GM19452 (cell line): ENCODE measurements around the gene OR9Q1.
"Not testable (repeated sequence)": the region's sequence is repeated elsewhere in the genome, so short reads cannot be mapped to it uniquely, and the experiment has no call there.

ENCODE experiments used
- ATAC-seq: cut with Tn5 transposase; IDR thresholded peaks from one replicate; pipeline ENCODE4 v1.9.1; 2021; ENCODE audit not compliant: unreplicated experiment

Gene OR9Q1

DNA sequence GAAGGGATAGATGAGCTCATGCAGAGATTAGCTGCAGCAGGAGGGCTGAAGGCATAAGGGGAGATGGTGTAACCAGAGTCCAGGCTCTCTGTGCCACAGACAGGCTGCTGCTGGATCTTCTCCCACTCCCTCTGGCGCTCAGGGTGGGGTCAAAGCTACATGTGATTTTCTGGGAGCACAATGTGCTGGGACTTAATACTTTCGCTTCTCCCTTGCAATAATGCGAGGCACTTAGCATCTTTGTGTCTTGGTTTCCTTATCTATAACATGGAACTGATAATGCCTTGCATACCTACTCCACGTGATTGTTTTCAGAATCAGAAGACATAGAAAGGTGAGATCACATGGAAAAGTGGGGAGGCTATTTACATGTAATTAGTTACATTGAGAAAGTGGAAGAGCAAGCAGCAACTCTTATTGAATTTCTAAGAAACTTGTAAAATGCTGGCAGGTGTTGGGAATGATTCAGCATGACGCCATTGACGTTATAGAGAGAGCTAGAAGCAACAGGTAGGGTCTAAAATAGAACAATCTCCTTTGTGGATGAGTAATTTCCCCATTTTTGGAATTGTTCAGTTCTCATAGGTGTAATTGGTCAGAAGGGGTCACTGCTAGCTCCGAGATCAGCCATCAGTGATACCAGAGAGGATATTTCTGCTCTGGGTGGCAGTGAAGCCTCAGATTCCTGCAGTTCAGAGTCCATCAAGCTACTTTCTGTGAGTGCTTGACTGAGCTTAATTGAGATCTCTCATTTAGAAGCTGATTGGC lies 109.8 kb downstream of the OR9Q1 start:
- ATAC-seq, result no peak

DNA sequence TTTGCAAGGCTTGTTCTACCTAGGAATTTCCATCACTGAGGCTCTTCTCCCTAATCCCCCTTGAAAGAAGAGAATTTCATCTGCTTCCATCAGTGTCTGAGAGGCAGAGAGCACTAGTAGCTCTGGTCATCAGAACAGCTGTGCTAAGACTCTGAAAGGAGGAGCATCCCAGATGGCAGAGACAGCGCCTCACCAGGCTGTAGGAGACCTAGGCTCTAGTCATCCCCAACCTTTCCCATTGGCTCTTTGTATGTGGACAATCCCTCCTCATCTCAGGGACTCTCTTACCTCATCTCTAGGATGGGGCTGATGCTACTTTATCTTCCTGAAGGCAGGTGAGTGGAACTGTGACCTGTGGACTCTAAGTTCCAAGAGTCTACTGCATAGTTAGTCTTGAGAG lies 110.5 kb downstream of the OR9Q1 start:
- ATAC-seq, result no peak

GRCh38 chr11:58135171-58135570 lies 111.5 kb downstream of the OR9Q1 start:
- no peak for ATAC-seq

DNA sequence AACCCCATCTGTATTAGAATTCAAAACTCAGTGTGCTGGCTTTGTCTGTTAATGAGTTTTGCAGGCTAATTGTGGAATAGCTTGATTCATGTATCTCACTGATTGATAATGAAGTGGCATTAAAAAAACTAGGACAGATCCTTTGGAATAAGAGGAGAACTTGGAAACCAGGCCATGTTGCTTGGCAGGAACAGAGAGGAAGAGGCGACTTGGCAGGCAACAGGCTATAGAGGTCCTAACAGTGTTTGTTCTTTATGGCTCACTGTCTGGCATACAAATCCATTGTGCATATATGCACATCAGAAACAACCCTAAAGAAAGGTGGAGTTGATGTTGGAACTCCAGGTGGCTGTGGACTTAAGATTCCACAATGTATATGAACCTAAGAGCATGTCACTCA lies 119.1 kb downstream of the OR9Q1 start:
- ATAC-seq, result no peak

DNA sequence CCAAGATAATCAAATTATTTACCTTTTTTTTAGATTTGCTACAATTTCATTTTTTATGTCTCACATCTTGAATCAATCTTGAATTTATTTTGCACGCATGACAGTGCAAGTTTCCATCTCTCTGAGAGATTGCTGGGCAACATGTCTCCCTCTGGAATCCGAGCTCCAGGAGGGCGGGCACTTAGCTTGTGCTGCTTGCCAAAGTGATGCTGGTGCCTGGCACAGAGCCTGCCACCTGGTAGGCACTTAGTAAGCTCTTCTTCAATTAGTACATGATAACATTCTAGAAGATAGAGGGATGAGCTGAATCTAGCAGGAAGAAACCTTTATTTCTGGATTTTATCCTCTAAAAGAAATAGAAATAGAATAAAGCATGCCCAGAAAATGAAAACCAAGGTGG lies 129.1 kb downstream of the OR9Q1 start:
- no peak for ATAC-seq

DNA sequence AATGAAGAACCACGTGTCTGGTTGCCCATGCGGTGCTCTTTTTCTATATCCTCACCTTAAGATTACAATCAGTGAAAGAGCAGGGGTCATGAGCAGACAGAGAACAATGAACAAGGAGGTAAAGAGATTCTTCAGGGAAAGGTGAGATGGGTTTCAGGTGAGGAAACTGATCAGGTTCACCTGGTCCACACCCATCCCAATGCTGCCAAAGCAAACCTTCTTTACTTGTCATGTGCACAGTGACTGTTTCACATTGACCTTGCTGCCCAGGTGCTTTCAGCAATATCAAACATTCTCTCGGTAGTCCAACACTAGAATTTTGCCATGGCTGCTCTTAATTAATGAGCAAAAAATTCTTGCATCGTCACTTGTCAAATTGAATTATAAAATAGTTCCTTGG lies 140.7 kb downstream of the OR9Q1 start:
- no peak for ATAC-seq

DNA sequence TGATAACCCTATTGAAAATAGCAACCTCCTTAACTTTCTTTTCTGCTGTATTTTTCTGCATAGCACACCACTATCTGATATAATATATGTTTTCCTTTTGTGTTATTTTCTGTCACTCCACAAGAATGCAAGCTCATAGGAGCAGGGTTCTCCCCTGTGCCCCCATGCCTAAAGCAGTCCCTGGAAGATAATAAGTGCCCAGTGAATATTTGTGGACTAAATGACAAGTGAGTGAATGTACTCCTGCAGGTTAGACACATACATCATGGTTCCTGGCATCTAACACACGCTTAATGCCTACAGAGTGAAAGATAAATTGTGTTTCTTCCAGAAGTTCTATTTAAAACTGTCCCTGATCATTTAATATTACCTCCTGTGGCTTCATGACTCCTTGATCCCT lies 141.3 kb downstream of the OR9Q1 start:
- no peak for ATAC-seq

- ATAC-seq, result no peak
These were observed 141.9 kb downstream of the OR9Q1 start for GRCh38 chr11:58165504-58166106.

DNA sequence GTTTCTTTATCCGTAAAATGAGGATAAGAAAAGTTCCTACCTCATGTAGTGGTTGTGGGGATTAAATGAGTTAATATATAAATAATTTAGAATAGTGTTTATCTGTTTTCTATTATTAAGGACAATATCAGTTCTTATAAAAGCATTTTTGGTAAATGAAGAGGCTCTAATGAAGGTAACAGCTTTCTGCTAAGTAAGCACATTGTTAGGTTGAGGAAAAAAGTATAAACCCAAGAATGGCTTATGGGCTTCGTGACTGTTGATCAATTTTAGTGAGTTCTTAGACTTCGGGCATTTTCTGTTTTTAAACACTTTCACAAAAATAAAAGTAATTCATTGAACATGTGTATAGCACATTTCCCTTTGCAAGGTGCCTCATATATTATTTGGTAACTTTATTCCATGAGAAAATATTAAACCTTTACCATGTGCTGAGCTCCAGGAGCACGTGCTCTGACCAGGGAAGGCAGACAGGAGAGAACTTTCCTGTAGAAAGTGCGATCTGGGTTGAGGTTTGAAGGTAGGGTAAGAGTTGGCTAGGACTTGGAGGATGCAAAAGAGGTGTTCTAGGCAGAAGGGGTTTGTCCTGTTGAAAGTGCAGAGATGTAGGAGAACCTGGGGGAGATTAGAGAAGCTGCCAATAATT lies 153.9 kb downstream of the OR9Q1 start:
- no peak for ATAC-seq

GRCh38 chr11:58178444-58178843 lies 154.8 kb downstream of the OR9Q1 start:
- ATAC-seq, result no peak

- ATAC-seq, result no peak
These were observed 156.0 kb downstream of the OR9Q1 start for GRCh38 chr11:58179648-58180047.

GRCh38 chr11:58186938-58187337 lies 163.3 kb downstream of the OR9Q1 start:
- no peak for ATAC-seq

GRCh38 chr11:58188770-58189169 lies 165.1 kb downstream of the OR9Q1 start, which contains the start of gene OR9Q2:
OR9Q2 (plus strand) TSS chr11:58189070; CDS start chr11:58190491, 1,421 bp downstream.
- ATAC-seq, result no peak

DNA sequence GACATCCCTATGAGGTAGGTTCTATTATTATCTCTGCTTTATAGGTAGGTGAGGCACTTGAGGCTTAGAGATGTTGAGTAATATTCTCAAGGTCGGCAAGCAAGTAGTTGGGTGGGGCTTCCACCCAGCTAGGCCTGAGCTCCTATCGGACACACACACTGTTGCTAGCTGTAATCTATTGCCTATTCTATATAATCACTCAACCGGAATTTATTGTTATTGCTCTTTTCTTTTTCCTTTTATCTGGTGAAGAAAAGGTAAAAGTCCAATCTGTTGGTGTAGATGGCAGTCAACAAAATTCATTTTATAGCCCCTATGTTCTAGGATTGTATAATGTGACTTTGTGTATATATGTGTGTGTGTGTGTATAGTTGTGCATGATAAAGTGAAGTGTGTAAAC lies 168.5 kb downstream of the OR9Q1 start:
- no peak for ATAC-seq

GRCh38 chr11:58193391-58193790 lies 169.7 kb downstream of the OR9Q1 start:
- no peak for ATAC-seq

DNA sequence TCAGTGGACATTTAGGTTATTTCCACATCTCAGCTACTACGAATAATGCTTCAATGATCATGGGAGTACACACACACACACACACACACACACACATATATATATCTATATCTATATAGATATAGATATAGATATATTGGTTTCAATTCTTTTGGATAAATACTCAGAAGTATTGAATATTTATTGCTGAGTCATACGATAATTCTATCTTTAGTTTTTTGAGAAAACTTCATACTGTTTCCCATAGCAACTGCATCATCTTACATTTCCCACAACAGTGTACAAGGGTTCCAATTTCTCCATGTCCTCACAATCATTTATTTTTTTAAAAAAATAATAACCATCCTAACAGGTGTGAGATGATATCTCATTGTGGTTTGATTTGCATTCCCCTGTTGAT lies 172.3 kb downstream of the OR9Q1 start:
- no peak for ATAC-seq

DNA sequence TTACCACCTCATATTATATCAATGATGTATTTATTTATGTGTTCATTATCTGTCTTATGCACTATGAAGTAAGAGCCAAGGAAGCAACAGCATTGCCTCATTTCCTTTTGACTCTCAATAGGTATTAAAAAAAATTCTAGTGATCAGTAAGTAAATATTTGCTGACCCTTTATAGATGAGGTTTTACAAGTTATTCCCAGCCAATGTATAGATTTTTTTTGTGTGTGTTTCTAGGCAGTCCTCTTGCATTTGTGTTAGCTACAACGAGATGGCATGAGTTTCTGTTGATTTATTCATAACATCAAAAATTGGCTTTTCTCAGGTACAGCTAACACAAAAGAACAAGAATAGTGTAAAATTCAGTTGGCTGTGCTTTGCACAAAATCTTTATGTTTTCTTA lies 175.6 kb downstream of the OR9Q1 start:
- ATAC-seq, result no peak

GRCh38 chr11:58204042-58204441 lies 180.4 kb downstream of the OR9Q1 start, which contains the start of gene OR1S2:
OR1S2 (minus strand) TSS chr11:58204142; CDS start chr11:58204142, 0 bp downstream.
- ATAC-seq, result no peak

- ATAC-seq, result not testable (repeated sequence)
These were observed 188.7 kb downstream of the OR9Q1 start, which contains the start of gene OR1S1 for GRCh38 chr11:58212420-58212819. OR1S1 (plus strand) TSS chr11:58212720.

GRCh38 chr11:58216476-58216875 lies 192.8 kb downstream of the OR9Q1 start:
- ATAC-seq, result no peak

- no peak for ATAC-seq
These were observed 199.0 kb downstream of the OR9Q1 start for GRCh38 chr11:58222721-58223120.
